ENCODE results near the gene USP19. TPM values are rescaled to one million over a fixed set of nuclear protein-coding genes. Genes with fewer than 3 reads are reported as not detected.

The USP19 gene
- total RNA-seq, 1 experiment from 2014 or later: 66.3 TPM

DNA sequence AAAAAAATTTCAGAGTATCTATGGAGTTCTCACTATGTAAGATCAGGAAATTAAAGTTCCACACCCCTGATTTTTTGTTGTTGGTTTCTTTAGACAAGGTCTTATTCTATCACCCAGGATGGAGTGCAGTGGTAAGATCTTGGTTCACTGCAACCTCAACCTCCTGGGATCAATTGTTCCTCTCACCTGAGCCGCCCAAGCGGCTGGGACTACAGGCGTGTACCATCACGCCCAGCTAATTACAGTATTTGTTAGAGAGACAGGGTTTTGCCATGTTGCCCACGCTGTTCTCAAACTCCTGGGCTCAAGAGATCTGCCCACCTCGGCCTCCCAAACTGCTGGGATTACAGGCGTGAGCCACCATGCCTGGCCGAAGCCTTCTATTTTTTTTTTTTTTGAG lies 39.2 kb downstream of the USP19 start:
- H3K18ac ChIP-seq (ENCODE audit: insufficient read length, low read depth, low read length): no peak overlapping the region
- H3K4ac ChIP-seq (ENCODE audit: low read depth, low read length): no peak overlapping the region
- no peaks in the 10 kb centered on the region for H3K23me2 ChIP-seq (ENCODE audit: insufficient read length, low read depth, low read length, poor library complexity, severe bottlenecking)
- H2BK120ac ChIP-seq (ENCODE audit: low read depth, low read length, poor library complexity, severe bottlenecking): no peak overlapping the region
- peaks cover 16% of the 10 kb centered on the region; the same call in 1 of the 2 replicates for H3K79me2 ChIP-seq (ENCODE audit: insufficient read depth, low read length)
- H3K14ac ChIP-seq (ENCODE audit: insufficient read depth, low read length): no peak overlapping the region
- TF ChIP-seq, protein P1, sequence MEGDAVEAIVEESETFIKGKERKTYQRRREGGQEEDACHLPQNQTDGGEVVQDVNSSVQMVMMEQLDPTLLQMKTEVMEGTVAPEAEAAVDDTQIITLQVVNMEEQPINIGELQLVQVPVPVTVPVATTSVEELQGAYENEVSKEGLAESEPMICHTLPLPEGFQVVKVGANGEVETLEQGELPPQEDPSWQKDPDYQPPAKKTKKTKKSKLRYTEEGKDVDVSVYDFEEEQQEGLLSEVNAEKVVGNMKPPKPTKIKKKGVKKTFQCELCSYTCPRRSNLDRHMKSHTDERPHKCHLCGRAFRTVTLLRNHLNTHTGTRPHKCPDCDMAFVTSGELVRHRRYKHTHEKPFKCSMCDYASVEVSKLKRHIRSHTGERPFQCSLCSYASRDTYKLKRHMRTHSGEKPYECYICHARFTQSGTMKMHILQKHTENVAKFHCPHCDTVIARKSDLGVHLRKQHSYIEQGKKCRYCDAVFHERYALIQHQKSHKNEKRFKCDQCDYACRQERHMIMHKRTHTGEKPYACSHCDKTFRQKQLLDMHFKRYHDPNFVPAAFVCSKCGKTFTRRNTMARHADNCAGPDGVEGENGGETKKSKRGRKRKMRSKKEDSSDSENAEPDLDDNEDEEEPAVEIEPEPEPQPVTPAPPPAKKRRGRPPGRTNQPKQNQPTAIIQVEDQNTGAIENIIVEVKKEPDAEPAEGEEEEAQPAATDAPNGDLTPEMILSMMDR (conservative IDR thresholded peaks at IDR 0.05): no peak
- no peak overlapping the region for H3K4me2 ChIP-seq (ENCODE audit: insufficient read depth, insufficient read length, low read length)
- no peak overlapping the region for H4K8ac ChIP-seq (replicated peaks; ENCODE audit: insufficient read length, low read depth, low read length)
- H3K9ac ChIP-seq (ENCODE audit: extremely low read depth, insufficient read length, low read length): no peak overlapping the region
- Mint-ChIP-seq H3K9me3 (no peaks in the 10 kb centered on the region), H3K4me3 (no peak overlapping the region), H3K4me1 (0 out of 4 replicates have a peak, but pooled peaks cover 0 to 2% of the 10 kb centered on the region in 2 experiments), H3K27me3 (ENCODE audit: low read depth) (no peaks in the 10 kb centered on the region), H3K27ac (no peak overlapping the region; a peak in 1 of 7 replicates), H3K36me3 (ENCODE audit: insufficient read depth in 1 of 3, low read depth in 3 of 3) (peaks cover 12 to 21% (median 17%) of the 10 kb centered on the region in 3 experiments)
- no peak overlapping the region for H2BK12ac ChIP-seq (ENCODE audit: insufficient read length, low read depth, low read length)
- H2BK20ac ChIP-seq (ENCODE audit: low read depth, low read length, poor library complexity, severe bottlenecking): no peak overlapping the region
- no peak overlapping the region for H3K56ac ChIP-seq (ENCODE audit: insufficient read length, low read depth, low read length)
- H4K20me1 ChIP-seq (ENCODE audit: control insufficient read depth, insufficient read depth, insufficient read length): no peaks in the 10 kb centered on the region
- H2AK5ac ChIP-seq (ENCODE audit: insufficient read length, low read length): no peak overlapping the region
- H2BK5ac ChIP-seq (ENCODE audit: insufficient read length, low read length): no peak overlapping the region
- no peak overlapping the region for H4K5ac ChIP-seq (ENCODE audit: insufficient read length, low read depth, low read length)
- no peak overlapping the region for H2AFZ ChIP-seq (ENCODE audit: low read length)
- no peak for DNase-seq
- H3K79me1 ChIP-seq (ENCODE audit: insufficient read depth, low read depth, low read length, poor library complexity, severe bottlenecking): peaks cover 16% of the 10 kb centered on the region
- H3K27ac ChIP-seq (ENCODE audit: insufficient read length, low read depth, low read length): no peak overlapping the region
- no peaks in the 10 kb centered on the region for H3K9me3 ChIP-seq (ENCODE audit: control insufficient read depth, low read depth, low read length)
- H4K91ac ChIP-seq (ENCODE audit: insufficient read length, low read depth, low read length): no peak overlapping the region
- no peak overlapping the region for H3T11ph ChIP-seq (ENCODE audit: low read length)
- H2BK15ac ChIP-seq (ENCODE audit: low read depth, low read length): no peak overlapping the region
- WGBS (ENCODE audit: extremely low coverage, insufficient read length, low lambda C conversion rate): no CpG with 5 or more reads among the region's 8 CpGs
- H3K27me3 ChIP-seq (ENCODE audit: insufficient read depth, low read length): no peaks in the 10 kb centered on the region
- no peaks in the 10 kb centered on the region for H3K4me1 ChIP-seq (ENCODE audit: insufficient read depth, low read length)
- no peak overlapping the region for H3K23ac ChIP-seq (ENCODE audit: insufficient read length, low read depth, low read length)
